ENCODE data around the gene LYRM4.
A peak's percentile ranks its signal among the peaks of the same experiment; 100 is the strongest.

The LYRM4 gene

DNA sequence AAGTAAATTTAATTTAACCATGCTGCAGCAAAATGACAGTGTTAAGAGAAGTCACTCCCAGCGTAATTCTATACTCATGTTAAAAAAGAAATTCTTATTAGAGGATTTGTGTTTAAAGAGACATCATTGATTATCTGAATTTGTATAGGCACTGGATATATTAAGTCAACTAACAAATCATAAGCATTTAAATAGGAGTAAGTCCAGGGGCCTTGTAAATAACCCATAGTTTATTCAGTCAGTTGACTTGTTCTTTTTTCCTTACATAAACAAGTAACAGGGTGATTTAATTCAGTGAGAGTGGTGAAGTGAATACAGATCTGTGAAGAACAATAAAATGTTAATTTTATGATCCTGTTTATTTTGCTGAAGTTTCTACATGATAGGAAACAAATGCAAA, 22.4 kb downstream of the LYRM4 start:
- CTCF ChIA-PET: no interaction called here
- peaks cover 6% of the 10 kb centered on the region; the same call in 1 of the 2 replicates for H3K4me1 ChIP-seq (ENCODE audit: control insufficient read depth, insufficient read depth, low read length)
- TF ChIP-seq, protein P1, sequence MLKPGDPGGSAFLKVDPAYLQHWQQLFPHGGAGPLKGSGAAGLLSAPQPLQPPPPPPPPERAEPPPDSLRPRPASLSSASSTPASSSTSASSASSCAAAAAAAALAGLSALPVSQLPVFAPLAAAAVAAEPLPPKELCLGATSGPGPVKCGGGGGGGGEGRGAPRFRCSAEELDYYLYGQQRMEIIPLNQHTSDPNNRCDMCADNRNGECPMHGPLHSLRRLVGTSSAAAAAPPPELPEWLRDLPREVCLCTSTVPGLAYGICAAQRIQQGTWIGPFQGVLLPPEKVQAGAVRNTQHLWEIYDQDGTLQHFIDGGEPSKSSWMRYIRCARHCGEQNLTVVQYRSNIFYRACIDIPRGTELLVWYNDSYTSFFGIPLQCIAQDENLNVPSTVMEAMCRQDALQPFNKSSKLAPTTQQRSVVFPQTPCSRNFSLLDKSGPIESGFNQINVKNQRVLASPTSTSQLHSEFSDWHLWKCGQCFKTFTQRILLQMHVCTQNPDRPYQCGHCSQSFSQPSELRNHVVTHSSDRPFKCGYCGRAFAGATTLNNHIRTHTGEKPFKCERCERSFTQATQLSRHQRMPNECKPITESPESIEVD (tag by site-specific recombination; IDR thresholded peaks at IDR 0.05): 0 out of 2 replicates have a peak, but pooled peaks have one; percentile 31
- TF ChIP-seq ZNF548 (tag by site-specific recombination; IDR thresholded peaks at IDR 0.05): no peak

DNA sequence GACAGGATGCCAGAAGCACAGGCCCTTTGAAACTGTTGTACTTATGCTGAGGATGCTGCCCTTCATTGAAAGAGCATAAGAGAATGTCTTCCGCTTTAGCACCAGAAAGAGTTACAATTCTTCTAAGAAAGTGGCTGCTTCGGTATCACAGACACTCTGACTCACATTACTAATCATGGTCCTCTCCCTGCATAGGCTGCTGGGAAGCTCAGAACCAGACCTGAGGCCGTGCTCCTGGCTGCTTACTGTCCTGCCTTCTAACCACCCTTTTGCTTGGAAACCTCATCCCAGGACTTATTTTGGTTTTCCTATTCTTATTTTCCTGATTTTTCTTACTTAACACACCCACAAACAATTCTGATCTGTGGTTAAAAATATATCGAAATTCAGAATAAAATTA, 22.9 kb downstream of the LYRM4 start:
- H3K4me1 ChIP-seq (ENCODE audit: control insufficient read depth, insufficient read depth, low read length): peaks cover 6% of the 10 kb centered on the region; the same call in 1 of the 2 replicates
- ChIA-PET POLR2A (no interaction called here), CTCF (interaction anchor here (0.8 kb wide), 1 partner anchor 208 kb away, joined by 3 read pairs; no protein-coding TSS in a partner anchor)
- no peak for TF ChIP-seq ZNF341 (tag by site-specific recombination; IDR thresholded peaks at IDR 0.05; ENCODE audit: low read depth)
- TF ChIP-seq ZNF600 (tag by site-specific recombination; IDR thresholded peaks at IDR 0.05): no peak
- no peak for TF ChIP-seq GLIS1 (tag by site-specific recombination; IDR thresholded peaks at IDR 0.05)
- TF ChIP-seq, protein P1 (tag by site-specific recombination; IDR thresholded peaks at IDR 0.05): no peak
- TF ChIP-seq, protein P2, sequence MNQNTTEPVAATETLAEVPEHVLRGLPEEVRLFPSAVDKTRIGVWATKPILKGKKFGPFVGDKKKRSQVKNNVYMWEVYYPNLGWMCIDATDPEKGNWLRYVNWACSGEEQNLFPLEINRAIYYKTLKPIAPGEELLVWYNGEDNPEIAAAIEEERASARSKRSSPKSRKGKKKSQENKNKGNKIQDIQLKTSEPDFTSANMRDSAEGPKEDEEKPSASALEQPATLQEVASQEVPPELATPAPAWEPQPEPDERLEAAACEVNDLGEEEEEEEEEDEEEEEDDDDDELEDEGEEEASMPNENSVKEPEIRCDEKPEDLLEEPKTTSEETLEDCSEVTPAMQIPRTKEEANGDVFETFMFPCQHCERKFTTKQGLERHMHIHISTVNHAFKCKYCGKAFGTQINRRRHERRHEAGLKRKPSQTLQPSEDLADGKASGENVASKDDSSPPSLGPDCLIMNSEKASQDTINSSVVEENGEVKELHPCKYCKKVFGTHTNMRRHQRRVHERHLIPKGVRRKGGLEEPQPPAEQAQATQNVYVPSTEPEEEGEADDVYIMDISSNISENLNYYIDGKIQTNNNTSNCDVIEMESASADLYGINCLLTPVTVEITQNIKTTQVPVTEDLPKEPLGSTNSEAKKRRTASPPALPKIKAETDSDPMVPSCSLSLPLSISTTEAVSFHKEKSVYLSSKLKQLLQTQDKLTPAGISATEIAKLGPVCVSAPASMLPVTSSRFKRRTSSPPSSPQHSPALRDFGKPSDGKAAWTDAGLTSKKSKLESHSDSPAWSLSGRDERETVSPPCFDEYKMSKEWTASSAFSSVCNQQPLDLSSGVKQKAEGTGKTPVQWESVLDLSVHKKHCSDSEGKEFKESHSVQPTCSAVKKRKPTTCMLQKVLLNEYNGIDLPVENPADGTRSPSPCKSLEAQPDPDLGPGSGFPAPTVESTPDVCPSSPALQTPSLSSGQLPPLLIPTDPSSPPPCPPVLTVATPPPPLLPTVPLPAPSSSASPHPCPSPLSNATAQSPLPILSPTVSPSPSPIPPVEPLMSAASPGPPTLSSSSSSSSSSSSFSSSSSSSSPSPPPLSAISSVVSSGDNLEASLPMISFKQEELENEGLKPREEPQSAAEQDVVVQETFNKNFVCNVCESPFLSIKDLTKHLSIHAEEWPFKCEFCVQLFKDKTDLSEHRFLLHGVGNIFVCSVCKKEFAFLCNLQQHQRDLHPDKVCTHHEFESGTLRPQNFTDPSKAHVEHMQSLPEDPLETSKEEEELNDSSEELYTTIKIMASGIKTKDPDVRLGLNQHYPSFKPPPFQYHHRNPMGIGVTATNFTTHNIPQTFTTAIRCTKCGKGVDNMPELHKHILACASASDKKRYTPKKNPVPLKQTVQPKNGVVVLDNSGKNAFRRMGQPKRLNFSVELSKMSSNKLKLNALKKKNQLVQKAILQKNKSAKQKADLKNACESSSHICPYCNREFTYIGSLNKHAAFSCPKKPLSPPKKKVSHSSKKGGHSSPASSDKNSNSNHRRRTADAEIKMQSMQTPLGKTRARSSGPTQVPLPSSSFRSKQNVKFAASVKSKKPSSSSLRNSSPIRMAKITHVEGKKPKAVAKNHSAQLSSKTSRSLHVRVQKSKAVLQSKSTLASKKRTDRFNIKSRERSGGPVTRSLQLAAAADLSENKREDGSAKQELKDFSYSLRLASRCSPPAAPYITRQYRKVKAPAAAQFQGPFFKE (tag by site-specific recombination; IDR thresholded peaks at IDR 0.05; ENCODE audit: borderline replicate concordance): no peak
- no peak for TF ChIP-seq ZNF174 (tag by site-specific recombination; IDR thresholded peaks at IDR 0.05)
- TF ChIP-seq SP3 (tag by site-specific recombination; IDR thresholded peaks at IDR 0.05): no peak
- no peak for TF ChIP-seq ZSCAN30 (tag by site-specific recombination; IDR thresholded peaks at IDR 0.05)
- TF ChIP-seq, protein P3, sequence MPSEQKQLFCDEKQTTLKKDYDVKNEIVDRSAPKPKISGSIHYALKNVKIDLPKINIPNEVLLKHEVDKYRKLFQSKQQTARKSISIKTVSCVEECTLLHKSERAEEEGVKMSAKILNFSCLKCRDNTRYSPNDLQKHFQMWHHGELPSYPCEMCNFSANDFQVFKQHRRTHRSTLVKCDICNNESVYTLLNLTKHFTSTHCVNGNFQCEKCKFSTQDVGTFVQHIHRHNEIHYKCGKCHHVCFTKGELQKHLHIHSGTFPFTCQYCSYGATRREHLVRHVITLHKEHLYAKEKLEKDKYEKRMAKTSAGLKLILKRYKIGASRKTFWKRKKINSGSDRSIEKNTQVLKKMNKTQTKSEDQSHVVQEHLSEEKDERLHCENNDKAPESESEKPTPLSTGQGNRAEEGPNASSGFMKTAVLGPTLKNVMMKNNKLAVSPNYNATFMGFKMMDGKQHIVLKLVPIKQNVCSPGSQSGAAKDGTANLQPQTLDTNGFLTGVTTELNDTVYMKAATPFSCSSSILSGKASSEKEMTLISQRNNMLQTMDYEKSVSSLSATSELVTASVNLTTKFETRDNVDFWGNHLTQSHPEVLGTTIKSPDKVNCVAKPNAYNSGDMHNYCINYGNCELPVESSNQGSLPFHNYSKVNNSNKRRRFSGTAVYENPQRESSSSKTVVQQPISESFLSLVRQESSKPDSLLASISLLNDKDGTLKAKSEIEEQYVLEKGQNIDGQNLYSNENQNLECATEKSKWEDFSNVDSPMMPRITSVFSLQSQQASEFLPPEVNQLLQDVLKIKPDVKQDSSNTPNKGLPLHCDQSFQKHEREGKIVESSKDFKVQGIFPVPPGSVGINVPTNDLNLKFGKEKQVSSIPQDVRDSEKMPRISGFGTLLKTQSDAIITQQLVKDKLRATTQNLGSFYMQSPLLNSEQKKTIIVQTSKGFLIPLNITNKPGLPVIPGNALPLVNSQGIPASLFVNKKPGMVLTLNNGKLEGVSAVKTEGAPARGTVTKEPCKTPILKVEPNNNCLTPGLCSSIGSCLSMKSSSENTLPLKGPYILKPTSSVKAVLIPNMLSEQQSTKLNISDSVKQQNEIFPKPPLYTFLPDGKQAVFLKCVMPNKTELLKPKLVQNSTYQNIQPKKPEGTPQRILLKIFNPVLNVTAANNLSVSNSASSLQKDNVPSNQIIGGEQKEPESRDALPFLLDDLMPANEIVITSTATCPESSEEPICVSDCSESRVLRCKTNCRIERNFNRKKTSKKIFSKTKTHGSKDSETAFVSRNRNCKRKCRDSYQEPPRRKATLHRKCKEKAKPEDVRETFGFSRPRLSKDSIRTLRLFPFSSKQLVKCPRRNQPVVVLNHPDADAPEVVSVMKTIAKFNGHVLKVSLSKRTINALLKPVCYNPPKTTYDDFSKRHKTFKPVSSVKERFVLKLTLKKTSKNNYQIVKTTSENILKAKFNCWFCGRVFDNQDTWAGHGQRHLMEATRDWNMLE (tag by site-specific recombination; conservative IDR thresholded peaks at IDR 0.05; ENCODE audit: low read depth): no peak
- TF ChIP-seq SCRT1 (tag by site-specific recombination; IDR thresholded peaks at IDR 0.05; ENCODE audit: borderline replicate concordance): no peak
- no peak for TF ChIP-seq ZNF157 (tag by site-specific recombination; IDR thresholded peaks at IDR 0.05)
- TF ChIP-seq, protein P4, sequence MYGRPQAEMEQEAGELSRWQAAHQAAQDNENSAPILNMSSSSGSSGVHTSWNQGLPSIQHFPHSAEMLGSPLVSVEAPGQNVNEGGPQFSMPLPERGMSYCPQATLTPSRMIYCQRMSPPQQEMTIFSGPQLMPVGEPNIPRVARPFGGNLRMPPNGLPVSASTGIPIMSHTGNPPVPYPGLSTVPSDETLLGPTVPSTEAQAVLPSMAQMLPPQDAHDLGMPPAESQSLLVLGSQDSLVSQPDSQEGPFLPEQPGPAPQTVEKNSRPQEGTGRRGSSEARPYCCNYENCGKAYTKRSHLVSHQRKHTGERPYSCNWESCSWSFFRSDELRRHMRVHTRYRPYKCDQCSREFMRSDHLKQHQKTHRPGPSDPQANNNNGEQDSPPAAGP (tag by site-specific recombination; IDR thresholded peaks at IDR 0.05): no peak
- no peaks in the 10 kb centered on the region; a peak in 1 of 3 replicates for H3K36me3 ChIP-seq (ENCODE audit: control insufficient read depth in 2 of 2, insufficient read depth in 1 of 2, low read length in 2 of 2)
- H3K9me3 ChIP-seq (ENCODE audit: control insufficient read depth, insufficient read depth, low read depth, low read length): no peaks in the 10 kb centered on the region
- H3K4me3 ChIP-seq (ENCODE audit: low read depth, low read length): no peak overlapping the region
- H3K27ac ChIP-seq (ENCODE audit: extremely low read depth, low read depth, low read length): no peak overlapping the region

More for the DNA sequence above, 22.4 kb downstream of the LYRM4 start:
- Histone ChIP-seq H3K4me3 (ENCODE audit: low read depth, low read length) (no peak overlapping the region), H3K9me3 (ENCODE audit: control insufficient read depth, insufficient read depth, low read depth, low read length) (no peaks in the 10 kb centered on the region), H3K27ac (ENCODE audit: extremely low read depth, low read depth, low read length) (no peak overlapping the region), H3K36me3 (ENCODE audit: control insufficient read depth in 2 of 2, insufficient read depth in 1 of 2, low read length in 2 of 2) (no peaks in the 10 kb centered on the region; a peak in 1 of 3 replicates)
- POLR2A ChIA-PET: no interaction called here

Data from HEK293 (cell line).